ENCODE results near the gene RAMACL. TPM values are rescaled to one million over a fixed set of nuclear protein-coding genes. Genes with fewer than 3 reads are reported as not detected.

The RAMACL gene
- total RNA-seq, 2 donors from 2014 or later = 4.6 to 4.7 TPM

- no peaks in the 10 kb centered on the region for H3K9me3 ChIP-seq
- no peaks in the 10 kb centered on the region for H3K27me3 ChIP-seq (replicated peaks; ENCODE audit: insufficient read depth)
- DNase-seq (ENCODE audit: low spot score) (no peak), ATAC-seq (ENCODE audit: insufficient number of reproducible peaks, low FRiP score, low read depth) (no peak)
- no peak overlapping the region for H3K27ac ChIP-seq
- H3K36me3 ChIP-seq = no peaks in the 10 kb centered on the region
- H3K4me3 ChIP-seq = no peak overlapping the region
- no peak for TF ChIP-seq CTCF (IDR thresholded peaks at IDR 0.05)
- peaks cover 20 to 29% of the 10 kb centered on the region in 2 donors for H3K4me1 ChIP-seq (ENCODE audit: control insufficient read depth in 1 of 2, low read depth in 2 of 2)
Measured at GRCh38 chr6:166617359-166617758, 30.9 kb upstream of the RAMACL start.

DNA sequence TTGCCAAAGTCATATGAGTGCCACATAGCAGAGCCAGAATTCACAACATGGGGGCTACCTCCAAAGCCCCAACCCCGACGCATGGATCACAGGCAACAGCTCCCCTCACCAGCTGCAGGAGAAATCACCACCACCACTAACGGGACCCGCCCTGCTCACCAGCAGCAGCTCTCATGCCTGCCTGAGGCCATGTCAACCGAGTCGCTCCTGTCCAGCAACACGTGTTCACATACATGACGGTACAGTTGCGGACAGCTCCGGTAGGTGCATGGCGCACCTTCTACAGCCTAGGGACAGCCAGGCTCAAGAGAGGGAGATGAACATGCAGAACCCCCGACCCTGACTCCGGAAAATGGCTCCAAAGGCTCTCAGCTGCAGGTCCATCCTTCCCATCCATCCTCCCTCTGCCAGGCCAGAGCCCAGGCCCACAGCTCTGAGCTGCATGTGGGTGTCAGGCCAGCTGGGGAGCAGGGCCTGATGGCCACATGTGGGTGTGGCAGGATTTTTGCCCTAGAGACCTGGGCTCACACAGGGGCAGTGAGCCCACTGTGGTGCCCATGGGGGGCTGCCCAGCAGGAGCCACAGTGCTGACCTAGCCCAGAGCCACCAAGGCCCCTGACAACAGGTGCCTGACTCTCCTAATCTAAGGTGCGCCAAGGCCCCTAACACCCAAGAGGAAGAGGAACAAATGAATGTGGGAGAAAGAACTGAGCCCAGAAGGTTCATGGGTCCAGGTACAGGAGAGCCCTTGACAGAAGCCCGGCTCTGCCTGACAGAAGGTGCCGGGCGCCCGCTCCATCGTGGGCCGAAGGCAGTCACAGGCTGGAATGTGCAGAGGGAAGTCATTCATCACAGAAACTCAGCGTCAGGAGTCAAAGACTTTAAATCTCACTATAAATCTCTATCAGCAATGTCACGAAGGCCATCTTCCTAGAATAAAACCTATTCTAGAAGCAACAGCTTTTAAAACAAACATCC, 30.1 kb upstream of the RAMACL start:
- Histone ChIP-seq H3K27me3 (replicated peaks; ENCODE audit: insufficient read depth) (no peaks in the 10 kb centered on the region), H3K9me3 (no peaks in the 10 kb centered on the region), H3K4me1 (ENCODE audit: control insufficient read depth in 1 of 2, low read depth in 2 of 2) (peaks cover 20 to 26% of the 10 kb centered on the region in 2 donors), H3K4me3 (no peak overlapping the region), H3K36me3 (no peaks in the 10 kb centered on the region), H3K27ac (no peak overlapping the region)
- DNase-seq (ENCODE audit: low spot score) (no peak), ATAC-seq (ENCODE audit: insufficient number of reproducible peaks, low FRiP score, low read depth) (no peak)
- no peak for TF ChIP-seq CTCF (IDR thresholded peaks at IDR 0.05)

- H3K4me1 ChIP-seq (ENCODE audit: control insufficient read depth in 1 of 2, low read depth in 2 of 2) = peaks cover 10 to 13% of the 10 kb centered on the region in 2 donors
Measured at GRCh38 chr6:166615059-166615770, 28.7 kb upstream of the RAMACL start.

GRCh38 chr6:166614589-166614988, 28.1 kb upstream of the RAMACL start:
- H3K27me3 ChIP-seq (replicated peaks; ENCODE audit: insufficient read depth) = no peaks in the 10 kb centered on the region
- H3K9me3 ChIP-seq = no peaks in the 10 kb centered on the region
- DNase-seq (ENCODE audit: low spot score) (no peak), ATAC-seq (ENCODE audit: insufficient number of reproducible peaks, low FRiP score, low read depth) (no peak)
- no peaks in the 10 kb centered on the region for H3K36me3 ChIP-seq
- H3K4me1 ChIP-seq (ENCODE audit: control insufficient read depth in 1 of 2, low read depth in 2 of 2) = peaks cover 6 to 9% of the 10 kb centered on the region in 2 donors
- TF ChIP-seq CTCF (IDR thresholded peaks at IDR 0.05) = no peak
- no peak overlapping the region for H3K4me3 ChIP-seq
- no peak overlapping the region for H3K27ac ChIP-seq

More at GRCh38 chr6:166615059-166615770, 28.7 kb upstream of the RAMACL start:
- H3K4me3 ChIP-seq = no peak overlapping the region
- no peaks in the 10 kb centered on the region for H3K36me3 ChIP-seq
- no peaks in the 10 kb centered on the region for H3K9me3 ChIP-seq
- TF ChIP-seq CTCF (IDR thresholded peaks at IDR 0.05) = no peak
- ATAC-seq (ENCODE audit: insufficient number of reproducible peaks, low FRiP score, low read depth) (no peak), DNase-seq (ENCODE audit: low spot score) (no peak)
- no peak overlapping the region for H3K27ac ChIP-seq
- no peaks in the 10 kb centered on the region for H3K27me3 ChIP-seq (replicated peaks; ENCODE audit: insufficient read depth)

DNA sequence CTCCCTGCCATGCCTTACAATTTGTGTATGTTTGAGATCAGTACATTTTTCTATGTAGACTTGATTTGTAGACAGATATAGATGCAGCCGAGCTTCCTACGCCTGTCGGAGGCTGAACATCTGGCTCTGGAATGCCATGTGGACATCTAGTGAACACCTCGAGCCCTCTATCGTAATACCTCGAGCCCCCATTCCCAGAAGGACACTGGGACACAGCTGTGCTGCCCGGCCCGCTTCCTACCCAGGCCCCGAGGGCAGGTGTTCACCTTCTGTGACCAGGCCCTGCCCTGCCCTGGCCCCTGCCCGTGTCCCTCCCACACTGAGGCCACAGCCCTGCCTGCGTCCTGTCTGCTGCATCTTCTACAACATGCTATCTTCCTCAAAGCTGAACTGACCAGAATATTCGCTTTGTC, 27.7 kb upstream of the RAMACL start:
- ATAC-seq (ENCODE audit: insufficient number of reproducible peaks, low FRiP score, low read depth) (no peak), DNase-seq (ENCODE audit: low spot score) (no peak)
- H3K4me3 ChIP-seq = no peak overlapping the region
- H3K36me3 ChIP-seq = no peaks in the 10 kb centered on the region
- no peaks in the 10 kb centered on the region for H3K9me3 ChIP-seq
- H3K4me1 ChIP-seq (ENCODE audit: control insufficient read depth in 1 of 2, low read depth in 2 of 2) = peaks cover 2 to 5% of the 10 kb centered on the region in 2 donors
- TF ChIP-seq CTCF (IDR thresholded peaks at IDR 0.05) = no peak
- H3K27ac ChIP-seq = no peak overlapping the region
- no peaks in the 10 kb centered on the region for H3K27me3 ChIP-seq (replicated peaks; ENCODE audit: insufficient read depth)

Data from thoracic aorta (tissue), 2 donors.